GM23248 (cell line): ENCODE measurements around the gene SWSAP1.

Source experiments
- EZH2 ChIP-seq: fragments of 200-600 bp; sonication (generic); IDR thresholded peaks from 2 replicates; pipeline ENCODE4 v1.6.1; 2018; ENCODE audit warnings: antibody characterized with exemption, mild to moderate bottlenecking; ENCODE audit not compliant: insufficient read depth, poor library complexity, severe bottlenecking
- EZH2phosphoT487 ChIP-seq: fragments of 200-600 bp; sonication (generic); IDR thresholded peaks from 2 replicates; pipeline ENCODE4 v1.6.1; 2018; ENCODE audit warnings: antibody characterized with exemption, moderate library complexity, mild to moderate bottlenecking, low read depth; ENCODE audit not compliant: insufficient read depth

DNA sequence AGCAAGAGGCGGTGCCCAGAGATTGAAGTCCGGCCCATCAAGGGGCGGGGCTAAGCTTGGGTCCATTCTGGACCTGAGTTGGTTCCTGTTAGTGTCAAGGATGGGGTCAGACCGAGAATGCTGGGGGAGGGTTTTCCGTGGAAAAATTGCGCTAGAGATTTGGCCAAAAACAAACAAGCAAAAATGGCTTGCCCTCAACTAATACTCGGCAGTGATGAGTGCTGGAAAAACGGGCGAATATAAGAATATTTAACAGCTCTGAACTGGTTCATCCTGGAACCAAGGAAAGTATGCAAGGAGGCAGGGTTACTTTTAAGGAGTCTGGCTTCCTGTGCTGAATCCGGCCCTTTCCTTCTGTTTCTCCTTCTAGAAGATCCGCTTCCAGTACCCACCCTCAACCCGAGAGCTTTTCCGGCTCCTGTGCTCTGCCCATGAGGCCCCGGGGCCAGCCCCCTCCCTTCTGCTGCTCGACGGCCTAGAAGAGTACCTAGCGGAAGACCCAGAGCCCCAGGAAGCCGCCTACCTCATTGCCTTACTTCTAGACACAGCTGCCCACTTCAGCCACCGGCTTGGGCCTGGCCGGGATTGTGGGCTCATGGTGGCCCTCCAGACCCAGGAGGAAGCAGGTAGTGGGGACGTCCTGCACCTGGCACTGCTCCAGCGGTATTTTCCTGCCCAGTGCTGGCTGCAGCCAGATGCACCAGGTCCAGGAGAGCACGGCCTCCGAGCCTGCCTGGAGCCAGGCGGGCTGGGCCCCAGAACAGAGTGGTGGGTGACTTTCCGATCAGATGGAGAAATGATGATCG is 880 bp downstream of the SWSAP1 start:
- no peak for TF ChIP-seq EZH2
- no peak for TF ChIP-seq EZH2phosphoT487
